ENCODE data around the gene SHISA7. TPM values are rescaled to one million over a fixed set of nuclear protein-coding genes. Genes with fewer than 3 reads are reported as not detected.
A peak's percentile ranks its signal among the peaks of the same experiment; 100 is the strongest.
"Not testable (repeated sequence)": the region's sequence is repeated elsewhere in the genome, so short reads cannot be mapped to it uniquely, and the experiment has no call there.

Gene SHISA7
- total RNA-seq, 2 experiments from 2014 or later = not detected

DNA sequence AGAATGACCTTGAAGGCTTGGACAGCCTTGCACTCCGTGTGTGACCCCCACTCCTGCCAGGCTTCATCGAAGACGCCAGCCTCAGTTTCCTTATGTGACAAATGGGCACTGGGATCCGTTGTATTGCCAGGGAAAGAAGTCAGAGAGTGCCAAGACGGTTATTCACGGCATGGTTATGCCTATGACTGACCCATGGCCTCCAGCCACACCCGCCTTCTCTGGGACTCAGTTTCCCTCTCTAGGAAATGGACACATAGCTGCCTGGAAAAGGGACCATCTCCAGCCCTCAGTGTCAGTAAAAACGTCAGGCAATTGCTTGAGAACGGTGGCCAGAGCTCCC is 34.6 kb downstream of the SHISA7 start:
- TF ChIP-seq, protein P1, sequence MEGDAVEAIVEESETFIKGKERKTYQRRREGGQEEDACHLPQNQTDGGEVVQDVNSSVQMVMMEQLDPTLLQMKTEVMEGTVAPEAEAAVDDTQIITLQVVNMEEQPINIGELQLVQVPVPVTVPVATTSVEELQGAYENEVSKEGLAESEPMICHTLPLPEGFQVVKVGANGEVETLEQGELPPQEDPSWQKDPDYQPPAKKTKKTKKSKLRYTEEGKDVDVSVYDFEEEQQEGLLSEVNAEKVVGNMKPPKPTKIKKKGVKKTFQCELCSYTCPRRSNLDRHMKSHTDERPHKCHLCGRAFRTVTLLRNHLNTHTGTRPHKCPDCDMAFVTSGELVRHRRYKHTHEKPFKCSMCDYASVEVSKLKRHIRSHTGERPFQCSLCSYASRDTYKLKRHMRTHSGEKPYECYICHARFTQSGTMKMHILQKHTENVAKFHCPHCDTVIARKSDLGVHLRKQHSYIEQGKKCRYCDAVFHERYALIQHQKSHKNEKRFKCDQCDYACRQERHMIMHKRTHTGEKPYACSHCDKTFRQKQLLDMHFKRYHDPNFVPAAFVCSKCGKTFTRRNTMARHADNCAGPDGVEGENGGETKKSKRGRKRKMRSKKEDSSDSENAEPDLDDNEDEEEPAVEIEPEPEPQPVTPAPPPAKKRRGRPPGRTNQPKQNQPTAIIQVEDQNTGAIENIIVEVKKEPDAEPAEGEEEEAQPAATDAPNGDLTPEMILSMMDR (IDR thresholded peaks at IDR 0.05) = no peak
- H3K4me3 Mint-ChIP-seq = peak overlapping the region; percentile 92
- POLR2A ChIA-PET = interaction anchor here (0.9 to 8.6 kb wide), 5 partner anchors 9 to 69 kb away, joined by 3 to 217 read pairs (median 4); partner anchors contain the start of genes KMT5C, RPL28 and TMEM238

GRCh38 chr19:55407800-55408532 is 35.1 kb downstream of the SHISA7 start:
- Mint-ChIP-seq H3K27me3 (no peaks in the 10 kb centered on the region), H3K4me3 (peak overlapping the region; percentile 92), H3K9me3 (peaks cover 9% of the 10 kb centered on the region), H3K36me3 (ENCODE audit: low read depth) (peaks cover 43% of the 10 kb centered on the region), H3K27ac (peak overlapping the region; percentile 97), H3K4me1 (ENCODE audit: low read depth) (peaks cover 26% of the 10 kb centered on the region)
- DNase-seq = peak; percentile 98
- ChIA-PET POLR2A (interaction anchor here (0.6 to 8.6 kb wide), 23 partner anchors 8 to 267 kb away, joined by 3 to 217 read pairs (median 4); partner anchors contain the start of genes HSPBP1, KMT5C, NAT14 and PPP6R1), CTCF (interaction anchor here (1.2 to 1.5 kb wide), 2 partner anchors 10 to 107 kb away, joined by 5 to 9 read pairs; no protein-coding TSS in a partner anchor)
- ATAC-seq = peak; percentile 94
- TF ChIP-seq, protein P1 (IDR thresholded peaks at IDR 0.05) = no peak
- intact Hi-C loops (cut with micrococcal nuclease) = no loop called here

More for the DNA sequence above, 34.6 kb downstream of the SHISA7 start:
- no peak for ATAC-seq
- H3K4me1 Mint-ChIP-seq (ENCODE audit: low read depth) = peaks cover 23% of the 10 kb centered on the region
- intact Hi-C loops (cut with micrococcal nuclease) = no loop called here
- CTCF ChIA-PET = interaction anchor here (0.9 to 1.5 kb wide), 3 partner anchors 9 to 107 kb away, joined by 3 to 9 read pairs (median 5); no protein-coding TSS in a partner anchor
- DNase-seq = no peak
- H3K9me3 Mint-ChIP-seq = peaks cover 9% of the 10 kb centered on the region
- H3K27me3 Mint-ChIP-seq = no peaks in the 10 kb centered on the region
- peak overlapping the region; percentile 97 for H3K27ac Mint-ChIP-seq
- peaks cover 38% of the 10 kb centered on the region for H3K36me3 Mint-ChIP-seq (ENCODE audit: low read depth)

DNA sequence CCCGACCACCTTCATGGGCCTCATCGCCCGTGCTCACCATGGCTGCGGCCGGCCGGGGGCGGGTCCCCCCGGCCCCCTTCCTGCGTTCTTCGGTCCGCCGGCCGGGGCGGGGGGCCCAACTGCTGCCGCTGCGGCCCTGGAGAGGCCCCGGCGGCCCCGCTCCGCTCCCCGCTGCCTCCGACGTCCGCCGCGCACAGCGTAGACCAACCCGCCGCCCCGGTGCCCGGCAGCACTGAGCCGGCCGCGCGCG is 35.6 kb downstream of the SHISA7 start, which contains the start of gene UBE2S:
Gene UBE2S (minus strand): TSS at position 239 of the 250 bp plus-strand sequence. CDS start 199 bp downstream, at position 40.
- ATAC-seq; intact Hi-C loops (cut with micrococcal nuclease); CTCF ChIA-PET: not testable (repeated sequence)

GRCh38 chr19:55406826-55407549 is 36.1 kb downstream of the SHISA7 start:
- H3K4me3 Mint-ChIP-seq = peak overlapping the region; percentile 92
- H3K27me3 Mint-ChIP-seq = no peaks in the 10 kb centered on the region
- peak overlapping the region; percentile 83 for H3K27ac Mint-ChIP-seq
- TF ChIP-seq, protein P1 (IDR thresholded peaks at IDR 0.05) = no peak
- intact Hi-C loops (cut with micrococcal nuclease) = no loop called here
- peaks cover 9% of the 10 kb centered on the region for H3K9me3 Mint-ChIP-seq
- ATAC-seq = no peak
- CTCF ChIA-PET = no interaction called here
- peaks cover 26% of the 10 kb centered on the region for H3K4me1 Mint-ChIP-seq (ENCODE audit: low read depth)
- peaks cover 53% of the 10 kb centered on the region for H3K36me3 Mint-ChIP-seq (ENCODE audit: low read depth)
- peak; percentile 33 for DNase-seq
- POLR2A ChIA-PET = interaction anchor here (0.6 to 8.6 kb wide), 23 partner anchors 8 to 739 kb away, joined by 3 to 217 read pairs (median 4); partner anchors contain the start of genes HSPBP1, NAT14, PPP6R1 and RPL28

More for the DNA sequence above, 35.6 kb downstream of the SHISA7 start, which contains the start of gene UBE2S:
- H3K27ac Mint-ChIP-seq = peak within 1 kb of the TSS; percentile 97
- peaks cover 48% of the 10 kb centered on the region for H3K36me3 Mint-ChIP-seq (ENCODE audit: low read depth)
- H3K9me3 Mint-ChIP-seq, DNase-seq, H3K27me3 Mint-ChIP-seq: not testable (repeated sequence)
- POLR2A ChIA-PET = interaction anchor here (0.6 to 8.6 kb wide), 22 partner anchors 8 to 266 kb away, joined by 3 to 217 read pairs (median 4); partner anchors contain the start of genes HSPBP1, NAT14, PPP6R1 and RPL28
- H3K4me1 Mint-ChIP-seq (ENCODE audit: low read depth) = peaks cover 26% of the 10 kb centered on the region
- H3K4me3 Mint-ChIP-seq = peak within 1 kb of the TSS; percentile 92

DNA sequence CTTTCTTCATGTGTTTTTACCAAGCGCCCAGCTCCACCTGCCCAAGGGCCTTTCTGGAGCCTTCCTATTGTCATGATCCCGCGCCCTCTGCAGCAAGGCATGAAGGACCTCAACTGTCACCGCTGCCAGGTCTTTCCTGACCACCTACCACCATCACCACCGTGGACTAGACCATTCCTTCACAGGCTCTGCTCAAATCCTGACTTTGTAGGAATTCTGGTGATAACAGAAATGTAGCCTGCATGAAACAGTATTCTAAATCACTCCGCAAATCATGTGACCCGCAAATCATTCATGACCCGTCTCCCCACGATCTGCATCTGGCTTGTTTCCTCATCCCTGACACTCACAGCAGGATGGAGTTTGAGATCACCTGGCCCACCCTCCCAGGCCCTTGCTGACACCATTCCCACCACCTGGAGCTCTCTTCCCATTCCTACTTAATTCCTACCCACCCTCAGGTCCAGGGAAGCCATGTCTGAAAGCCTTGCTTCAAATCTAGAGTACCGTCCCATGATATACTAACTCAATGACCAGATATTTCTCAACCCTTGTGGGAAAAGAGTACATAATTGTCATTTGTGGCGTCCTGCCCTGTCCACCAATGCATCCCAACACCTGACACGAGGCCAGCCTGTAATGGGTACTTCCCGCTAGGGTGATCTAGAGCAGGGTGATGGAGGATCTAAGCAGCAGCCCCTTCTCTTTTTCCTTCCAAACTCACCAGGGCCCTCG is 36.8 kb downstream of the SHISA7 start:
- POLR2A ChIA-PET = interaction anchor here (0.7 to 8.6 kb wide), 9 partner anchors 12 to 151 kb away, joined by 3 to 217 read pairs (median 4); partner anchors contain the start of genes RPL28 and TMEM238
- Mint-ChIP-seq H3K4me3 (peak overlapping the region; percentile 92), H3K36me3 (ENCODE audit: low read depth) (peaks cover 56% of the 10 kb centered on the region), H3K27ac (peak overlapping the region; percentile 83), H3K27me3 (no peaks in the 10 kb centered on the region), H3K9me3 (peaks cover 9% of the 10 kb centered on the region), H3K4me1 (ENCODE audit: low read depth) (peaks cover 26% of the 10 kb centered on the region)
- DNase-seq (no peak), ATAC-seq (no peak)
- CTCF ChIA-PET = no interaction called here
- intact Hi-C loops (cut with micrococcal nuclease) = no loop called here
- TF ChIP-seq, protein P1 (IDR thresholded peaks at IDR 0.05) = no peak

Data from activated CD8-positive, alpha-beta T cell treated with anti-CD3 and anti-CD28 coated beads for 36 hours (primary cell).